Activated naive CD4-positive, alpha-beta T cell treated with anti-CD3 and anti-CD28 coated beads, Interleukin-2, amount 50 U/mL, for 72 hours (primary cell): Measurements from ENCODE around the gene KIF26B. TPM values are rescaled to one million over a fixed set of nuclear protein-coding genes. Genes with fewer than 3 reads are reported as not detected.

Source experiments
- ATAC-seq, 2 donors: fragments of 150-1000 bp; cut with Tn5 transposase; 2 replicates each; pipeline ENCODE4 v1.10.0; 2021; ENCODE audit warnings: mild to moderate bottlenecking in 2 of 2, moderate library complexity in 2 of 2
- DNase-seq, 2 donors: peaks; one replicate each; pipeline ENCODE4 v3.0.0; 2021 to 2022; ENCODE audit warnings: low spot score in 2 of 2
- H3K27ac Mint-ChIP-seq, 2 donors: one replicate each; pipeline ENCODE4 v1.8.0; 2022; ENCODE audit warnings: mild to moderate bottlenecking in 2 of 2, mixed read lengths in 2 of 2
- H3K36me3 Mint-ChIP-seq, 2 donors: one replicate each; pipeline ENCODE4 v1.8.0; 2022; ENCODE audit warnings: mixed read lengths in 2 of 2
- H3K9me3 Mint-ChIP-seq, 2 donors: one replicate each; pipeline ENCODE4 v1.8.0; 2022; ENCODE audit warnings: mixed read lengths in 2 of 2
- total RNA-seq, 2 donors: library from RNA; stranded (reverse); gene quantifications; one replicate each; pipeline ENCODE4 v1.2.3, GENCODE V29; 2022

KIF26B gene
- total RNA-seq, 2 donors from 2014 or later, result 0.16 to 0.25 TPM

DNA sequence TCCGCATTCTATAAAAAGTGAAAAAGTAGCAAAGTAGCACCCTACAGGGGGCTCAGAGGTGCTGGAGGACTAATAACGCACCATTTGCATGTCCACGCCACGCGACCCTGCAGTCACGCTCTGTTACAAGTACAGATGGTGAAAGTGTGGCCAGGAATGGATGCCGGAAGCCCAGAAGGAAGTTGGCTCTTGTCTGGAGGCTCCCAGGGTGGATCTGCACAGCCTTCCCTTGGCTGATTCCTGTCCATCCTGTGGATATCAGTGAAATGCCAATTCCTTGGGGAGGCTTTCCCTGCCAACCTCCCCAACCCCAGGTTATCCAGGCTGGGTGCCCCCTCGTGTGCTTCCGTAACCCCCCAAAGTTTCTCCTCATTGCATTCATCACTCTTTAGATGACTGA, 396.8 kb downstream of the KIF26B start:
- DNase-seq (no peak), ATAC-seq (no peak)
- Mint-ChIP-seq H3K9me3 (no peaks in the 10 kb centered on the region), H3K27ac (no peak overlapping the region), H3K36me3 (no peaks in the 10 kb centered on the region)

- no peaks in the 10 kb centered on the region for H3K9me3 Mint-ChIP-seq
- no peak for ATAC-seq
- no peaks in the 10 kb centered on the region for H3K36me3 Mint-ChIP-seq
- no peak for DNase-seq
- H3K27ac Mint-ChIP-seq, result no peak overlapping the region
Observed at GRCh38 chr1:245552331-245552730, 397.5 kb downstream of the KIF26B start.

DNA sequence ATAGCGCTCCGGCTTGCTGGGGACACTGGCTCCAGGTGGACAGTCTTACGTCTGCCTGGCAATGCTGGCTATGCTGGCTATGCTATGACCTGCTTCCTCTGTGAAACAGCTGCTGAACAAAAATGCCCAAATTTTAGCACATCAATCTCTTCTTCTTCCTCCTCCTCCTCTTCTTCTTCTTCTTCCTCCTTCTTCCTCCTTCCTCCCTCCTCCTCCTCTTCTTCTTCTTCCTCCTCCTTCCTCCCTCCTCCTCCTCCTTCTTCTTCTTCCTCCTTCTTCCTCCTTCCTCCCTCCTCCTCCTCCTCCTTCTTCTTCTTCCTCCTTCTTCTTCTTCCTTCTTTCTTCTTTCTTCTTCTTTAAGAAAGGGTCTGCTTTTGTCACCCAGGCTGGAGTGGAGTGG, 401.3 kb downstream of the KIF26B start:
- Mint-ChIP-seq H3K36me3 (no peaks in the 10 kb centered on the region), H3K27ac (peak overlapping the region in 1 of 2 donors; percentile 44), H3K9me3 (no peaks in the 10 kb centered on the region)
- no peak for DNase-seq
- no peak for ATAC-seq

GRCh38 chr1:245558069-245558468, 403.3 kb downstream of the KIF26B start:
- no peak for DNase-seq
- ATAC-seq, result no peak
- no peaks in the 10 kb centered on the region for H3K36me3 Mint-ChIP-seq
- peak overlapping the region in 1 of 2 donors; percentile 13 for H3K27ac Mint-ChIP-seq
- H3K9me3 Mint-ChIP-seq, result no peaks in the 10 kb centered on the region

DNA sequence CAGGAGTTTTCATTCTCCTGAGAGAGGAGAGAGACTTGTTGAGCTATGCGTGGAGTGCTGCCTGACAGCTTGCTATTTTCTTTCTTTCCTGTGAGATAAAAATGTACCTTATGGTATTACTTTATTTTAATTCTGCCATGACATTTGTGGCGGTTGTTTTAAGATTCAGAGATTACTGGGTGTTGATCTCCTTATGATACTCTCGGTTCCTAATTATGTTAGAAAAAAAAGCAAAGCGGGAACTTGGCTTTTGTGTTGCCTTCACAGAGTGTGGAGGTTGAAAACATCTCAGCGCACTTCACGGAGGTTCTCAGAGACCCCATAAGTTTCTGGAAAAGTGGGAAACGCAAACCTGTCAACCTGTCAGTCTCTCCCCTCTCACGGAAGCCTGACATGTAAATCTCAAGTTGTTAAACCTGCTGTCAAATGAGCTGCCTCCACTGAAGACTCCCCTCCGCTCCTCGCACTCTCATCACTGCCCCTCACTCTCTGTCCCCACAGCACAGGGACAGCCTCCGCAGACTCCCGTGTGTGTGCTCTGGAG, 405.6 kb downstream of the KIF26B start:
- Mint-ChIP-seq H3K27ac (no peak overlapping the region), H3K9me3 (no peaks in the 10 kb centered on the region), H3K36me3 (no peaks in the 10 kb centered on the region)
- ATAC-seq, result no peak
- no peak for DNase-seq

DNA sequence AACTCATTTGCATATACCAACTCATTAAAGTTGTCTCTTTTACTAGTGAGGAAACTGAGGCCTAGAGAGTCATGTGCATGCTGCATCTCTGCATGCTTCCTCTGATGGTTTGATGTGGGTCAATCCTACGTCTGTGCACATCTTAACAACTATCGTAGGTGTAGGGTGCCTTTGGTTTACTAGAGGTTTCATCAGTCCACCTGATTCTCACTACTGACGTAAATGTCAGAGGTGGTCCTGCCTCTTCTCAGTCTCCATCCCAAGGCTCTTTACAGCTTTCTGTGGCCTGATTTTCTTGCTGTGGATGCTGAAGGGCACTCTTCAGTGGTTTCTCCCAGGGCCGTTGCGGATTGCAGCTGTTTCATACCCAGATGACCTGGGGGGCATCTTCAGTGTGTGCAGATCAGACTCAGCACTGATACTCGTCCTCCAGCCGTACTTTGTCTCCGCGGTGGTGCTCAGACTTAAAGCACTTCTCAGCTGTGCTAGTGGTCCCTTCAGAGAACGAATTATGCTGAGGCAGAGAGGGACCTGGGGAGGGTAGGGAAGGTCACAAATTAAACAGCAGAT, 407.0 kb downstream of the KIF26B start:
- no peaks in the 10 kb centered on the region for H3K9me3 Mint-ChIP-seq
- no peaks in the 10 kb centered on the region for H3K36me3 Mint-ChIP-seq
- ATAC-seq, result peak in 1 of 2 donors; percentile 13
- H3K27ac Mint-ChIP-seq, result no peak overlapping the region
- DNase-seq, result no peak

- no peaks in the 10 kb centered on the region for H3K9me3 Mint-ChIP-seq
- H3K27ac Mint-ChIP-seq, result no peak overlapping the region
- DNase-seq, result no peak
- no peaks in the 10 kb centered on the region for H3K36me3 Mint-ChIP-seq
- no peak for ATAC-seq
Observed at GRCh38 chr1:245566134-245566533, 411.3 kb downstream of the KIF26B start.

GRCh38 chr1:245566952-245567351, 412.2 kb downstream of the KIF26B start:
- ATAC-seq (no peak), DNase-seq (no peak)
- Mint-ChIP-seq H3K27ac (no peak overlapping the region), H3K36me3 (no peaks in the 10 kb centered on the region), H3K9me3 (no peaks in the 10 kb centered on the region)

- Mint-ChIP-seq H3K9me3 (no peaks in the 10 kb centered on the region), H3K36me3 (no peaks in the 10 kb centered on the region), H3K27ac (no peak overlapping the region)
- ATAC-seq, result no peak
- no peak for DNase-seq
Observed at GRCh38 chr1:245571815-245572294, 417.1 kb downstream of the KIF26B start.

- no peak for DNase-seq
- no peak for ATAC-seq
- Mint-ChIP-seq H3K36me3 (no peaks in the 10 kb centered on the region), H3K27ac (no peak overlapping the region), H3K9me3 (no peaks in the 10 kb centered on the region)
Observed at GRCh38 chr1:245572709-245573108, 417.9 kb downstream of the KIF26B start.

DNA sequence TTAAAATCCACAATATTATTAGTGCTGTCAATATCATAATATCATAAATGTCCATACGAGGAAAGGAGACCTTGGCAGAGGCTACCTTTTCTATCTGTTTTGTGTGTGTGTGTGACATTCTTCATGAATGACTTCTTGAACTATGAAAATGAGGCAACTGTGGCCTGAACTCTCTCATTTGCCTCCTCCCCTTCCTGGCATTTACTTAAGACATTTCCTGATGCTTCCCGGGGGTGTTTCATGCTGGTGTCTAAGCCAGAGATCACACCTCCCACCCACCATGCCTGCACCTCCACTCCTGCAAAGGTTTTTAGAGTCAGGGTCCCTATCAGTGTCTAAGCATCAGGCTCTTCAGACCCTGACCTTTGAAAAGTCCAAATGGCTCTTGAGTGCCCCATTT, 420.9 kb downstream of the KIF26B start:
- no peaks in the 10 kb centered on the region for H3K36me3 Mint-ChIP-seq
- no peak for ATAC-seq
- no peak for DNase-seq
- H3K27ac Mint-ChIP-seq, result peak overlapping the region in 1 of 2 donors; percentile 22
- no peaks in the 10 kb centered on the region for H3K9me3 Mint-ChIP-seq

GRCh38 chr1:245576323-245576722, 421.5 kb downstream of the KIF26B start:
- ATAC-seq, result no peak
- Mint-ChIP-seq H3K36me3 (no peaks in the 10 kb centered on the region), H3K27ac (no peak overlapping the region), H3K9me3 (no peaks in the 10 kb centered on the region)
- DNase-seq, result no peak

GRCh38 chr1:245577191-245578157, 422.7 kb downstream of the KIF26B start:
- ATAC-seq (peak in 1 of 2 donors; percentile 16), DNase-seq (no peak)
- Mint-ChIP-seq H3K36me3 (no peaks in the 10 kb centered on the region), H3K27ac (no peak overlapping the region), H3K9me3 (no peaks in the 10 kb centered on the region)

- ATAC-seq (no peak), DNase-seq (no peak)
- Mint-ChIP-seq H3K36me3 (no peaks in the 10 kb centered on the region), H3K9me3 (no peaks in the 10 kb centered on the region), H3K27ac (no peak overlapping the region)
Observed at GRCh38 chr1:245578308-245578707, 423.5 kb downstream of the KIF26B start.

DNA sequence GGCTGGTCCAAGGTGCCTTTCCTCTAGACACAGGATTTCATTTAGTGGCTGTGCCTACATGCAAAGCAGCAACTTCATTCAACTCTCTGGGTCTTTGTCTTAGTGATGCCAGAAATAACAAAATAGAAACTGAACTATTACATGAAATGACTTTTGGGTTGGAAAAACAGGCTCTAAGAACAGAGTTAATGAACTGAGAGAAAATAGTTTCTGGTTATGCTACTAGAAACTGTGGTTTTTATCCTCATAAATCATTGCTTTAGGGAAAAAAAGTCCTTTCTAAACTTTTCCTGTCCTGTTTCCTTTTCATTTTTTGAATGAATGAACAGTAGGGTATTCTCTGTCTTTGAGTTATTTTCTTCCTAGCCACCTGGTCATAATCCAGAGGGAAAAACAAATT, 424.0 kb downstream of the KIF26B start:
- Mint-ChIP-seq H3K9me3 (no peaks in the 10 kb centered on the region), H3K27ac (no peak overlapping the region)
- no peak for ATAC-seq

DNA sequence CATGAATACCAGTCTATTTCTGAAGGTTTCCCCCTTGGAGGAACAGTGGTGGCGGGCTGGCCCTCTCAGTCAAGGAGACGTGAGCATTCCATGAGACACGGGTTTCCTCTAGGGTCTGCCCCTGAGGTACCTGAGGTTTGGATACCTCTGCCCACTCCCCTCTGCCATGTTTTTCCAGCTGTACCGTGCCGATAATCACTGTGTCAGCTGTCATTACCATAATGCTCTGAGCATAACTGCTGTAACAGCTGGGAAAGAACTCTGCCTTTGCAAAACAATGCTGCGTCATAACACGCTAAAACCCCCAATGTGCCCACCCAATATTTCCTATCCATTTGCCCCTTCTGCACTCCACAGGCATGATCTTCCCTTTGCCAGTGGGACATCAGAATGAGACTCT, 425.1 kb downstream of the KIF26B start:
- Mint-ChIP-seq H3K36me3 (no peaks in the 10 kb centered on the region), H3K27ac (no peak overlapping the region), H3K9me3 (no peaks in the 10 kb centered on the region)
- no peak for DNase-seq
- ATAC-seq, result no peak

More for the DNA sequence above, 424.0 kb downstream of the KIF26B start:
- DNase-seq, result no peak
- H3K36me3 Mint-ChIP-seq, result no peaks in the 10 kb centered on the region

DNA sequence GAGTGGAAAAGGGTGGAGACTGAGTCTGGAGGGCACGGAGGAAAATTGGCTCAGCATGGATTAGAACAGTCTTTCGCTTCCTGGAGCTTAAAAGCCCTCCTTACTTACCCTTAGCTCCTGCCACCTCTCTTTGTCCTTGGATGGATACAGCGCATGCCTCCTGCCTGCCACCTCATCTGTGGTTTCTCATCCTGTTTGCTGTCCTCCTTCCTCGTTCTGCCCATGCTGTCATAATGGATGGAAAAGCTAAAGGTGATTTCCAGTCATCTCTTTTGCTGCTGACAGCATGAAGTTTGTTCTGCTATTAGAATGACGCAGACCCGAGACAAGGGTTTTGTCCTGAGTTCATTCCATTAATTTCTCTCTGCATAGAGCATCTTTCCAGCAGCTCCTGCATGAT, 425.9 kb downstream of the KIF26B start:
- no peak for ATAC-seq
- H3K27ac Mint-ChIP-seq, result no peak overlapping the region

More for the DNA sequence above, 425.9 kb downstream of the KIF26B start:
- Mint-ChIP-seq H3K9me3 (no peaks in the 10 kb centered on the region), H3K36me3 (no peaks in the 10 kb centered on the region)
- no peak for DNase-seq
